Lung (tissue), 12 donors: ENCODE results near the gene IGLON5. TPM values are rescaled to one million over a fixed set of nuclear protein-coding genes. Genes with fewer than 3 reads are reported as not detected.

Experiments
- ATAC-seq: fragments of 200-7000 bp; cut with Tn5 transposase; one replicate; pipeline ENCODE4 v1.9.1; 2020; ENCODE audit warnings: moderate number of reproducible peaks; ENCODE audit not compliant: insufficient read depth, low FRiP score
- DNase-seq, 3 donors: peaks; one replicate each; pipeline ENCODE4 v3.0.0-alpha.2; 2013 to 2017
- H3K27ac ChIP-seq, 2 donors: one replicate each; pipeline ENCODE4 v1.5.1; 2013; ENCODE audit warnings: mild to moderate bottlenecking in 2 of 2, moderate library complexity in 2 of 2, control low read depth in 1 of 2, inconsistent platforms in 1 of 2, low read depth in 1 of 2, low read length in 1 of 2
- H3K27me3 ChIP-seq, 3 donors: one replicate each; pipeline ENCODE4 v1.5.1; 2013; ENCODE audit warnings: low read length in 2 of 3; ENCODE audit not compliant: control insufficient read depth in 3 of 3, insufficient read depth in 3 of 3
- H3K36me3 ChIP-seq, 4 donors: one replicate each; pipeline ENCODE4 v1.5.1; 2013; ENCODE audit warnings: low read length in 4 of 4, mild to moderate bottlenecking in 1 of 4, moderate library complexity in 1 of 4; ENCODE audit not compliant: control insufficient read depth in 4 of 4, insufficient read depth in 4 of 4
- H3K4me1 ChIP-seq, 5 donors: one replicate each; pipeline ENCODE4 v1.5.1; 2013; ENCODE audit warnings: low read length in 5 of 5, mild to moderate bottlenecking in 2 of 5, moderate library complexity in 1 of 5; ENCODE audit not compliant: control insufficient read depth in 5 of 5, insufficient read depth in 5 of 5
- H3K4me3 ChIP-seq: one replicate; pipeline ENCODE4 v1.5.1; 2013; ENCODE audit warnings: mild to moderate bottlenecking, control low read depth, moderate library complexity
- H3K9ac ChIP-seq, 2 donors: one replicate each; pipeline ENCODE4 v1.5.1; 2013; ENCODE audit warnings: low read length in 2 of 2, control low read depth in 1 of 2; ENCODE audit not compliant: insufficient read depth in 1 of 2
- H3K9me3 ChIP-seq, 4 donors: one replicate each; pipeline ENCODE4 v1.5.1; 2013; ENCODE audit warnings: low read length in 3 of 4, mild to moderate bottlenecking in 1 of 4, moderate library complexity in 1 of 4; ENCODE audit not compliant: control insufficient read depth in 4 of 4, insufficient read depth in 3 of 4
- CTCF ChIP-seq: IDR thresholded peaks from 2 replicates; pipeline ENCODE4 v1.5.1; 2012; ENCODE audit warnings: mild to moderate bottlenecking; ENCODE audit errors: control extremely low read depth, extremely low read depth
- WGBS, 2 donors: extraction: QIAGEN DNeasy Blood & Tissue Kit; methylation state at CpG; one replicate each; pipeline ENCODE4 v1.1.7; 2013; 5-methylcytosine and 5-hydroxymethylcytosine counted together
- polyA plus RNA-seq, 2 donors: library from polyadenylated mRNA; stranded (reverse); fragments of 200-250 nt; gene quantifications; one replicate each; pipeline ENCODE4 v1.2.1, GENCODE V29; 2013
- total RNA-seq, 2 donors: library from RNA; depleted of rRNA in 1 of 2; stranded (reverse); fragments of >200 nt in 1 of 2; gene quantifications; one replicate each; pipeline ENCODE4 v1.2.1, GENCODE V29; 2014 to 2021
- donor health status: control.
- donor health status: control.
- donor health status: Bipolar disorder and iron deficiency.
- donor health status: healthy.
- donor health status: DM: yes; HTN: yes; CAD: no.

IGLON5 gene
- total and polyA plus RNA-seq, 4 donors = 0.09 to 0.43 (median 0.18) TPM; not detected in 1

GRCh38 chr19:51295382-51296126, 15.9 kb upstream of the IGLON5 start:
- ATAC-seq (no peak), DNase-seq (no peak)
- H3K4me3 ChIP-seq = no peak overlapping the region
- no peaks in the 10 kb centered on the region for H3K4me1 ChIP-seq
- H3K27ac ChIP-seq = no peak overlapping the region
- peaks cover 0 to 9% (median 0%) of the 10 kb centered on the region in 3 donors for H3K27me3 ChIP-seq
- no peak overlapping the region for H3K9ac ChIP-seq
- WGBS, 2 donors = 49 to 68% methylated on average over 15 of the region's 15 CpGs
- peaks cover 0 to 3% (median 0%) of the 10 kb centered on the region in 4 donors for H3K9me3 ChIP-seq
- no peaks in the 10 kb centered on the region for H3K36me3 ChIP-seq
- TF ChIP-seq CTCF = no peak

GRCh38 chr19:51296336-51297093, 14.9 kb upstream of the IGLON5 start:
- no peaks in the 10 kb centered on the region for H3K36me3 ChIP-seq
- DNase-seq (no peak), ATAC-seq (no peak)
- no peak overlapping the region for H3K27ac ChIP-seq
- 57 to 71% methylated on average over 9 of the region's 9 CpGs for WGBS, 2 donors
- H3K27me3 ChIP-seq = peaks cover 0 to 9% (median 0%) of the 10 kb centered on the region in 3 donors
- no peak for TF ChIP-seq CTCF
- H3K9me3 ChIP-seq = peaks cover 0 to 6% (median 0%) of the 10 kb centered on the region in 4 donors
- no peak overlapping the region for H3K9ac ChIP-seq
- H3K4me1 ChIP-seq = no peaks in the 10 kb centered on the region
- no peak overlapping the region for H3K4me3 ChIP-seq

- no peak overlapping the region for H3K4me3 ChIP-seq
- H3K36me3 ChIP-seq = no peaks in the 10 kb centered on the region
- H3K27me3 ChIP-seq = peaks cover 0 to 9% (median 0%) of the 10 kb centered on the region in 3 donors
- ATAC-seq = no peak
- no peak for DNase-seq
- no peak overlapping the region for H3K9ac ChIP-seq
- no peaks in the 10 kb centered on the region for H3K4me1 ChIP-seq
- H3K9me3 ChIP-seq = peaks cover 0 to 3% (median 0%) of the 10 kb centered on the region in 4 donors
- 69 to 82% methylated on average over 5 of the region's 5 CpGs for WGBS, 2 donors
- H3K27ac ChIP-seq = no peak overlapping the region
- no peak for TF ChIP-seq CTCF
Observed at GRCh38 chr19:51297406-51297805, 14.0 kb upstream of the IGLON5 start.
